GM10266 (cell line): ENCODE results near the gene MUC4.

Source experiments
- DNase-seq: peaks from one replicate; pipeline ENCODE4 v3.0.0; 2012; ENCODE audit errors: extremely low spot score
- CTCF ChIP-seq: IDR thresholded peaks from 2 replicates; pipeline ENCODE4 v1.5.1; 2012; ENCODE audit warnings: mild to moderate bottlenecking, low read depth; ENCODE audit not compliant: control insufficient read depth, insufficient read depth; ENCODE audit errors: missing control alignments

MUC4 gene

GRCh38 chr3:195760345-195761122 is 51.2 kb downstream of the MUC4 start:
- DNase-seq, result no peak

DNA sequence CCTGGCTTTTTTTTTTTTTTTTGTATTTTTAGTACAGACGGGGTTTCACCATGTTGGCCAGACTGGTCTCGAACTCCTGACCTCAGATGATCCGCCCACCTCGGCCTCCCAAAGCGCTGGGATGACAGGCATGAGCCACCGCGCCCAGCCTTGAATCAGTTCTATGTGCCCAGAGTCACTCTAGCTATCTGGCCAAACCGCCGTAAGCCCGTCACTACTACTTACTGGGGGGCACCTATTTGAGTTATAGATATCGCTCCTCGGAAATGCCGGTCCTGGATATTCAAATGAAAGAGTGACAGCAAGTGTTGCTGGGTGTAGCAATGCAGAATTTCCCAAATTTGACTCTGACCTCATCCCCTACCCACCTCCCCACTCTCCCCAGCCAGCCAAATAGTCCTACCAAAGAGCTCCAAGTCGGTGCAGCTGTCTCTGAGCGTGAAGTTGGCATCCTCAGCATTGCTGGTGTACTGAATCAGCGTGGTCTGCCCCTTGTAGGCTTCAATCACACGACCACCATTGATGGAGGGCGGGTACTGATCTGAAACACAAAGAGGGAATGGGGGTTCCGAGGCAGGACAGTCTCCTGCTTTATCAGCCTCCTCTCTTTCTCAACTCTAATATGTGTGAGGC is 52.9 kb downstream of the MUC4 start:
- DNase-seq, result no peak
- TF ChIP-seq CTCF, result no peak

More at GRCh38 chr3:195760345-195761122, 51.2 kb downstream of the MUC4 start:
- TF ChIP-seq CTCF, result no peak

GRCh38 chr3:195757827-195758226 is 53.9 kb downstream of the MUC4 start:
- no peak for TF ChIP-seq CTCF

DNA sequence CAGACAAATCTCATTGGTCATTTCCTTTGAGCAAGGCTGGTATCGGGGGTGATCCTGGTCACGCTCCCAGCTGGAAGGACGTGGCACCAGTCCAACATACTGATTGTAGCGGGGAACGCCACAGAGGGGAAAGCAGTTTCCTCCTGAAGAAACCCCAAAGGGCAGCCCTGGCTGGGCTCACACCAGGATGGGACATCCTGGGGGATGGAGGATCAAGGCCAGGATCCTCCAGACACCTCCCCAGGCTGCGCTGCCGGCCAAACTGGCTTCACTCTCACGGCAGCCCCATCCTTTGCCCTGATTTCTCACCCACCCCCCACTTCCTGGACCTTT is 54.3 kb downstream of the MUC4 start:
- DNase-seq, result no peak
- TF ChIP-seq CTCF, result no peak

More at GRCh38 chr3:195757827-195758226, 53.9 kb downstream of the MUC4 start:
- DNase-seq, result no peak

- no peak for DNase-seq
- TF ChIP-seq CTCF, result peak; percentile 15
Observed at GRCh38 chr3:195755791-195756676, 55.7 kb downstream of the MUC4 start.

GRCh38 chr3:195755391-195755790 is 56.3 kb downstream of the MUC4 start:
- no peak for DNase-seq
- no peak for TF ChIP-seq CTCF

GRCh38 chr3:195754906-195755305 is 56.8 kb downstream of the MUC4 start:
- DNase-seq, result no peak
- no peak for TF ChIP-seq CTCF
